SK-N-SH treated with all-trans-retinoic acid at 6 μM for 48 hours (cell line): Measurements from ENCODE around the gene ADAMTS2.

ENCODE experiments used
- ATAC-seq: fragments of 200-7000 bp; cut with Tn5 transposase; 3 replicates; pipeline ENCODE4 v1.9.1; 2020; ENCODE audit warnings: mild to moderate bottlenecking, moderate library complexity
- BACH2 ChIP-seq: fragments of 250-450 bp; sonication (Bioruptor Pico); IDR thresholded peaks from 2 replicates; pipeline ENCODE4 v1.9.0; 2021; ENCODE audit warnings: mild to moderate bottlenecking, borderline replicate concordance
- CREB5 ChIP-seq: fragments of 250-450 bp; sonication (Bioruptor Pico); IDR thresholded peaks from 2 replicates; pipeline ENCODE4 v1.5.1; 2020; ENCODE audit warnings: low read depth, mild to moderate bottlenecking, moderate library complexity
- CSDC2 ChIP-seq: fragments of 250-450 bp; sonication (Bioruptor Pico); IDR thresholded peaks from 2 replicates; pipeline ENCODE4 v1.5.0; 2020; ENCODE audit warnings: mild to moderate bottlenecking, moderate library complexity
- ESRRG ChIP-seq: fragments of 250-450 bp; sonication (Bioruptor Pico); IDR thresholded peaks from 2 replicates; pipeline ENCODE4 v1.6.1; 2021; ENCODE audit warnings: mild to moderate bottlenecking
- GLIS3 ChIP-seq: fragments of 250-450 bp; sonication (Bioruptor Pico); IDR thresholded peaks from 2 replicates; pipeline ENCODE4 v1.5.0; 2020; ENCODE audit warnings: mild to moderate bottlenecking, moderate library complexity
- ISL1 ChIP-seq: fragments of 250-450 bp; sonication (Bioruptor Pico); IDR thresholded peaks from 2 replicates; pipeline ENCODE4 v2.1.2; 2022; ENCODE audit warnings: mild to moderate bottlenecking, moderate library complexity
- PATZ1 ChIP-seq: fragments of 250-450 bp; sonication (Bioruptor Pico); IDR thresholded peaks from 2 replicates; pipeline ENCODE4 v1.8.0; 2020; ENCODE audit warnings: mild to moderate bottlenecking, moderate library complexity, borderline replicate concordance
- POU6F1 ChIP-seq: fragments of 250-450 bp; sonication (Bioruptor Pico); IDR thresholded peaks from 2 replicates; pipeline ENCODE4 v1.8.0; 2021; ENCODE audit warnings: low read depth, mild to moderate bottlenecking, moderate library complexity, borderline replicate concordance
- PPARA ChIP-seq: fragments of 250-450 bp; sonication (Bioruptor Pico); IDR thresholded peaks from 2 replicates; pipeline ENCODE4 v1.5.0; 2020; ENCODE audit warnings: mild to moderate bottlenecking, borderline replicate concordance
- RARB ChIP-seq: fragments of 250-450 bp; sonication (Bioruptor Pico); IDR thresholded peaks from 2 replicates; pipeline ENCODE4 v1.8.0; 2021; ENCODE audit warnings: mild to moderate bottlenecking, moderate library complexity
- TCF4 ChIP-seq: fragments of 250-450 bp; sonication (Bioruptor Pico); IDR thresholded peaks from 2 replicates; pipeline ENCODE4 v1.8.0; 2021; ENCODE audit warnings: mild to moderate bottlenecking, moderate library complexity, borderline replicate concordance
- TOX ChIP-seq: fragments of 250-450 bp; sonication (Bioruptor Pico); IDR thresholded peaks from 2 replicates; pipeline ENCODE4 v1.8.0; 2021; ENCODE audit warnings: mild to moderate bottlenecking, moderate library complexity, borderline replicate concordance
- TSHZ2 ChIP-seq: fragments of 250-450 bp; sonication (Bioruptor Pico); IDR thresholded peaks from 2 replicates; pipeline ENCODE4 v1.5.0; 2020; ENCODE audit warnings: mild to moderate bottlenecking, moderate library complexity
- ZFP3 ChIP-seq: fragments of 250-450 bp; sonication (Bioruptor Pico); IDR thresholded peaks from 2 replicates; pipeline ENCODE4 v1.5.0; 2020; ENCODE audit warnings: mild to moderate bottlenecking, moderate library complexity
- ZFP30 ChIP-seq: fragments of 450-650 bp; formaldehyde crosslinking; IDR thresholded peaks from 2 replicates; pipeline ENCODE4 v1.5.0; 2022; ENCODE audit warnings: mild to moderate bottlenecking, moderate library complexity
- ZNF565 ChIP-seq: fragments of 450-650 bp; formaldehyde crosslinking; conservative IDR thresholded peaks from 2 replicates; pipeline ENCODE4 v1.5.0; 2020; ENCODE audit warnings: low read depth, mild to moderate bottlenecking, moderate library complexity
- ZNF8 ChIP-seq: fragments of 450-650 bp; formaldehyde crosslinking; IDR thresholded peaks from 2 replicates; pipeline ENCODE4 v1.5.0; 2020; ENCODE audit warnings: mild to moderate bottlenecking, moderate library complexity

Gene ADAMTS2

GRCh38 chr5:179332741-179333290 lies 12.4 kb downstream of the ADAMTS2 start:
- no peak for ATAC-seq
- no peak for TF ChIP-seq TOX (CRISPR knock-in tag)
- no peak for TF ChIP-seq TCF4
- TF ChIP-seq PPARA: no peak
- TF ChIP-seq POU6F1 (CRISPR knock-in tag): no peak
- TF ChIP-seq ZNF8 (CRISPR knock-in tag): no peak
- TF ChIP-seq ZFP3: no peak
- no peak for TF ChIP-seq ZNF565 (CRISPR knock-in tag)
- TF ChIP-seq PATZ1 (CRISPR knock-in tag): no peak
- TF ChIP-seq CREB5 (CRISPR knock-in tag): no peak
- TF ChIP-seq ESRRG (CRISPR knock-in tag): no peak
- TF ChIP-seq CSDC2 (CRISPR knock-in tag): no peak
- no peak for TF ChIP-seq GLIS3 (CRISPR knock-in tag)
- TF ChIP-seq BACH2: no peak
- no peak for TF ChIP-seq RARB (CRISPR knock-in tag)
- no peak for TF ChIP-seq TSHZ2 (CRISPR knock-in tag)
- no peak for TF ChIP-seq ZFP30 (CRISPR knock-in tag)
- TF ChIP-seq ISL1: no peak

GRCh38 chr5:179331591-179332375 lies 13.5 kb downstream of the ADAMTS2 start:
- no peak for TF ChIP-seq ISL1
- TF ChIP-seq, all 23 proteins: peak for 0
- ATAC-seq: peak; percentile 41; the same call in 1 of the 3 replicates

GRCh38 chr5:179330186-179330900 lies 14.9 kb downstream of the ADAMTS2 start:
- TF ChIP-seq TOX (CRISPR knock-in tag) (no peak), ZNF8 (CRISPR knock-in tag) (no peak)
- TF ChIP-seq, all 23 proteins: peak for 0
- no peak for ATAC-seq

GRCh38 chr5:179328291-179328690 lies 17.0 kb downstream of the ADAMTS2 start:
- ATAC-seq: no peak

More at GRCh38 chr5:179328291-179328690, 17.0 kb downstream of the ADAMTS2 start:
- TF ChIP-seq CSDC2 (CRISPR knock-in tag): no peak
- TF ChIP-seq TCF4: no peak
